Loucy (cell line): ENCODE measurements around the gene APOBEC3H.
"Not testable (repeated sequence)": the region's sequence is repeated elsewhere in the genome, so short reads cannot be mapped to it uniquely, and the experiment has no call there.

ENCODE experiments used
- H2AFZ ChIP-seq: fragments of 200-600 bp; sonication (generic); 2 replicates; pipeline ENCODE4 v1.6.0; 2016; ENCODE audit warnings: antibody characterized with exemption, mild to moderate bottlenecking, low read length, moderate library complexity
- H3F3A ChIP-seq: fragments of 200-600 bp; 2 replicates; pipeline ENCODE4 v1.6.0; 2016; ENCODE audit warnings: antibody characterized with exemption, low read depth, mild to moderate bottlenecking
- H3K27me3 ChIP-seq: fragments of 200-600 bp; sonication (generic); 2 replicates; pipeline ENCODE4 v1.6.1; 2014; ENCODE audit warnings: low read length, mild to moderate bottlenecking; ENCODE audit not compliant: insufficient read depth, poor library complexity, severe bottlenecking
- H3K36me3 ChIP-seq: fragments of 200-600 bp; sonication (generic); 2 replicates; pipeline ENCODE4 v1.6.1; 2016; ENCODE audit warnings: low read length; ENCODE audit not compliant: insufficient read depth
- H3K4me1 ChIP-seq: fragments of 200-600 bp; sonication (generic); 2 replicates; pipeline ENCODE4 v1.5.1; 2014; ENCODE audit warnings: low read length, mild to moderate bottlenecking; ENCODE audit not compliant: insufficient read depth, poor library complexity, severe bottlenecking
- H3K4me2 ChIP-seq: fragments of 200-600 bp; sonication (generic); 2 replicates; pipeline ENCODE4 v1.6.0; 2014; ENCODE audit warnings: antibody characterized with exemption, low read length, low read depth, mild to moderate bottlenecking; ENCODE audit not compliant: poor library complexity, severe bottlenecking
- H3K4me3 ChIP-seq: fragments of 200-600 bp; sonication (generic); 2 replicates; pipeline ENCODE4 v1.5.1; 2014; ENCODE audit warnings: low read length, mild to moderate bottlenecking, mixed read lengths; ENCODE audit not compliant: poor library complexity, severe bottlenecking
- H3K79me2 ChIP-seq: fragments of 200-600 bp; sonication (generic); 2 replicates; pipeline ENCODE4 v1.6.1; 2014; ENCODE audit warnings: low read length; ENCODE audit not compliant: insufficient read depth
- H3K9ac ChIP-seq: fragments of 200-600 bp; sonication (generic); 2 replicates; pipeline ENCODE4 v1.6.0; 2014; ENCODE audit warnings: mild to moderate bottlenecking, low read depth, low read length, moderate library complexity; ENCODE audit not compliant: poor library complexity, severe bottlenecking
- H3K9me2 ChIP-seq: fragments of 200-600 bp; sonication (generic); replicated peaks from 2 replicates; pipeline ENCODE4 v1.6.1; 2016; ENCODE audit warnings: low read depth, low read length, mixed read lengths
- H3K9me3 ChIP-seq: fragments of 200-600 bp; sonication (generic); 2 replicates; pipeline ENCODE4 v1.6.1; 2014; ENCODE audit warnings: mild to moderate bottlenecking, antibody characterized with exemption, low read length, low read depth; ENCODE audit not compliant: insufficient read depth
- H4K20me1 ChIP-seq: fragments of 200-600 bp; sonication (generic); 2 replicates; pipeline ENCODE4 v1.6.0; 2014; ENCODE audit warnings: antibody characterized with exemption, low read length, mild to moderate bottlenecking; ENCODE audit not compliant: insufficient read depth, poor library complexity, severe bottlenecking
- CTCF ChIP-seq: fragments of 200-600 bp; sonication (generic); conservative IDR thresholded peaks from 2 replicates; pipeline ENCODE4 v1.5.1; 2014; ENCODE audit warnings: mild to moderate bottlenecking, antibody characterized with exemption, low read length
- EZH2phosphoT487 ChIP-seq: fragments of 200-600 bp; IDR thresholded peaks from 2 replicates; pipeline ENCODE4 v1.6.1; 2018; ENCODE audit warnings: antibody characterized with exemption, mild to moderate bottlenecking, moderate library complexity, borderline replicate concordance

The APOBEC3H gene

DNA sequence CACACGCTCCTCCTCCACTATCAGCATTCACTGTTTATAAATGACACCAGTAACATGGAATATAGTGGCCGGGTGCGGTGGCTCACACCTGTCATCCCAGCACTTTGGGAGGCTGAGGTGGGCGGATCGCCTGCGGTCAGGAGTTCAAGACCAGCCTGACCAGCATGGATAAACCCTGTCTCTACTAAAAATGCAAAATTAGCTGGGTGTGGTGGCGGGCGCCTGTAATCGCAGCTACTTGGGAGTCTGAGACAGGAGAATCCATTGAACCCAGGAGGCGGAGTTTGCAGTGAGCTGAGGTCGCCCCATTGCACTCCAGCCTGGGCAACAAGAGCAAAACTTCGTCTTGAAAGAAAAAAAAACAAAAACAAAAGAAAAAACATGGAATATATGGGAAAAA is 19.1 kb upstream of the APOBEC3H start:
- not testable (repeated sequence) for H3K9me2 ChIP-seq, H4K20me1 ChIP-seq, H3K36me3 ChIP-seq, H3K9me3 ChIP-seq, H2AFZ ChIP-seq, H3F3A ChIP-seq, H3K27me3 ChIP-seq
- Histone ChIP-seq H3K4me3 (peak overlapping the region; percentile 90), H3K4me2 (peak overlapping the region; percentile 89), H3K4me1 (peaks cover 52% of the 10 kb centered on the region), H3K9ac (peak overlapping the region; percentile 96), H3K79me2 (peaks cover 55% of the 10 kb centered on the region)

- Histone ChIP-seq H3K4me3 (peak overlapping the region; percentile 90), H3K9ac (peak overlapping the region; percentile 96)
Measured at GRCh38 chr22:39078329-39078728, 18.7 kb upstream of the APOBEC3H start.

DNA sequence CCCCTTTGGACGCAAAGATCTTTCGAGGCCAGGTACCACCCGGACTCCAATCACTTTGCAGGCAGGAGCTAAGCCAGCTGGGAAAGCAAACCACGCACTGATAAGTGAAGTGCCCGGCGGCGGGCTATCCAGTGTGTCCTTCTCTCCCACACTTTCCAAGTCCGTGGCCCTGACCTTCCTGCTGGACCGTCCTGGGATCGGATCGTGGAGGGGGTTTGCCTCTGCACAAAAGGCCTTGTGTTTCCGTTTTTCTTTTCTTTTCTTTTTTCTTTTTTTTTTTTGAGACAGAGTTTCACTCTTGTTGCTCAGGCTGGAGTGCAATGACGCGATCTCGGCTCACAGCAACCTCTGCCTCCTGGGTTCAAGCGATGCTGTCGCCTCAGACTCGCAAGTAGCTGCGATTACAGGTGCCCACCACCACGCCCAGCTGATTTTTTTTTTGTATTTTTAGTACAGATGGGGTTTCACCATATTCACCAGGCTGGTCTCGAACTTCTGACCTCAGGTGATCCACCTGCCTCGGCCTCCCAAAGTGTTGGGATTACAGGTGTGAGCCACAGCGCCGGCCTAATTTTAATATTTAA is 17.9 kb upstream of the APOBEC3H start:
- not testable (repeated sequence) for H3K27me3 ChIP-seq, H3K36me3 ChIP-seq, H3K9me3 ChIP-seq, H3F3A ChIP-seq, H4K20me1 ChIP-seq, H2AFZ ChIP-seq, H3K9me2 ChIP-seq
- peak overlapping the region; percentile 90 for H3K4me3 ChIP-seq
- H3K4me1 ChIP-seq: peaks cover 53% of the 10 kb centered on the region
- peaks cover 56% of the 10 kb centered on the region for H3K79me2 ChIP-seq
- H3K4me2 ChIP-seq: peak overlapping the region; percentile 89
- H3K9ac ChIP-seq: peak overlapping the region; percentile 96

More at GRCh38 chr22:39078329-39078728, 18.7 kb upstream of the APOBEC3H start:
- Histone ChIP-seq H3K36me3 (no peaks in the 10 kb centered on the region), H3K4me2 (peak overlapping the region; percentile 89), H3K9me2 (no peaks in the 10 kb centered on the region), H3K27me3 (no peaks in the 10 kb centered on the region), H3K79me2 (peaks cover 56% of the 10 kb centered on the region), H3K4me1 (peaks cover 56% of the 10 kb centered on the region), H2AFZ (no peak overlapping the region), H4K20me1 (peaks cover 3% of the 10 kb centered on the region), H3K9me3 (no peaks in the 10 kb centered on the region), H3F3A (peaks cover 4% of the 10 kb centered on the region; the same call in 1 of the 2 replicates)
- TF ChIP-seq CTCF: no peak
- no peak for TF ChIP-seq EZH2phosphoT487

DNA sequence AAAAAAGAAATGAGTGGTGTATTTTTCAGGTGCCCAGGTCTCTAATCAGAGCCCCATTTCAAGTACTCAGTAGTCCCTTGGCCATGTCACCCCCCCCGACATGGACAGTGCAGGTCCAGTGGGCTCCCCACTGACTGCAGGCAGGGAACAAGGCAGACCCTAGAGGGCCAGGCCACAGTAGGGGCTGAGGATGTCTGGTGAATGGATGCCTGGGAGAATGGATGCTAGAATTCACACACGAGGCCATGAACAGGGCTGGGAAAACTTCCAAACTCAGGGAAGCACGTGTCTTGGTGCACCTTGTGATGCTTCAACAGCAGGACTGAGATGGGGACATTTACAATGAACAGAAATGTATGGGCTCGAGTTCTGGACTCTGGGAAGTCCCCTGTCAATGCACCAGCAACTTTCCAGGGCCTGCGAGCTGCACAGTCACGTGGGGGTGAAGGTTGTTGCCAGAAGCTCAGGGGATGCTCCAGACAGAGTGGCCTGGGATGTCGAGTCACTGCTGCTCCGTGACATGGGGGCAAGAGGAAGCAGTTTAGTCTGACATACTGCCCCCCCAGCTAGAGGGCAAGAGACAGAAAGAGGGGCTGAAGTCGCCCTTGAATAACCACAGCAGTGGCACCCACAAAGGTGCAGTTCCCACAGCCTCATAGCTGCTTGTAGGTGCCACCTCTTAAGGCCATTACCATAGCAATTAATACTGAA is 16.8 kb upstream of the APOBEC3H start:
- H3K36me3 ChIP-seq: no peaks in the 10 kb centered on the region
- H3K27me3 ChIP-seq: no peaks in the 10 kb centered on the region
- no peaks in the 10 kb centered on the region for H3K9me3 ChIP-seq
- H3K4me2 ChIP-seq: peak overlapping the region; percentile 64
- no peak overlapping the region for H2AFZ ChIP-seq
- peak overlapping the region; percentile 44 for H3K9ac ChIP-seq
- H3K4me3 ChIP-seq: peak overlapping the region; percentile 54
- peaks cover 3% of the 10 kb centered on the region for H4K20me1 ChIP-seq
- peaks cover 56% of the 10 kb centered on the region for H3K79me2 ChIP-seq
- peaks cover 52% of the 10 kb centered on the region for H3K4me1 ChIP-seq
- no peaks in the 10 kb centered on the region for H3K9me2 ChIP-seq
- peaks cover 4% of the 10 kb centered on the region; the same call in 1 of the 2 replicates for H3F3A ChIP-seq
- TF ChIP-seq CTCF (no peak), EZH2phosphoT487 (no peak)
